HCT116 (cell line): ENCODE measurements around the gene CLPSL1. TPM values are rescaled to one million over a fixed set of nuclear protein-coding genes. Genes with fewer than 3 reads are reported as not detected.

ENCODE experiments used
- ATAC-seq: fragments of 200-7000 bp; cut with Tn5 transposase; 2 replicates; pipeline ENCODE4 v1.9.1; 2020; ENCODE audit warnings: mild to moderate bottlenecking, moderate library complexity
- BruUV-seq: library from RNA; stranded (reverse); fragments of 400-500 nt; replicated peaks from 2 replicates; lab custom pipeline; 2021; lab: Mats Ljungman, UMichigan
- CTCF ChIA-PET: fragments of 300-600 bp; sonication (Branson Sonifier 250); formaldehyde crosslinking; loops from one replicate; lab custom pipeline; 2021; ENCODE audit warnings: antibody characterized with exemption; lab: Charles Lee
- POLR2A ChIA-PET: fragments of 300-600, 350-600 bp; sonication (Branson Sonifier 250); formaldehyde crosslinking; loops from one replicate; lab custom pipeline; 2021; ENCODE audit warnings: antibody characterized with exemption; lab: Charles Lee
- RAD21 ChIA-PET, 2 experiments: fragments of 300-600 bp; sonication (Branson Sonifier 250); formaldehyde crosslinking; loops; one replicate each; lab custom pipeline; 2023; ENCODE audit warnings: low total read pairs in 2 of 2; ENCODE audit not compliant: uncharacterized antibody in 2 of 2, unreplicated experiment in 2 of 2, low non-redundant PET in 1 of 2; lab: Charles Lee
- DNase-seq: peaks from one replicate; pipeline ENCODE4 v3.0.0-alpha.2; 2010; ENCODE audit warnings: low read depth, low spot score
- H2AFZ ChIP-seq: fragments of 200-600 bp; shearing (Covaris generic), sonication (generic); 2 replicates; pipeline ENCODE4 v1.6.1; 2017; ENCODE audit warnings: low read depth, mixed run types, mixed read lengths, antibody characterized with exemption, low read length; ENCODE audit not compliant: poor library complexity, severe bottlenecking
- H3K27ac ChIP-seq: 2 replicates; pipeline ENCODE4 v1.5.1; 2012; ENCODE audit warnings: low read depth, low read length
- H3K27me3 ChIP-seq: fragments of 200-600 bp; sonication (generic); 2 replicates; pipeline ENCODE4 v1.6.1; 2016; ENCODE audit warnings: mixed run types, low read length, mixed read lengths; ENCODE audit not compliant: insufficient read depth
- H3K36me3 ChIP-seq, 2 experiments: fragments of 200-500 bp in 1 of 2; fragments of 200-600 bp in 1 of 2; sonication (Bioruptor generic) in 1 of 2; sonication (generic) in 1 of 2; 2 replicates each; pipeline versions ENCODE4 v1.5.1 to v1.6.1; 2014 to 2016; ENCODE audit warnings: low read length in 2 of 2, inconsistent platforms in 1 of 2, mixed read lengths in 1 of 2, mixed run types in 1 of 2; ENCODE audit not compliant: insufficient read depth in 2 of 2, control insufficient read depth in 1 of 2
- H3K4me1 ChIP-seq, 2 experiments: fragments of 200-600 bp in 1 of 2; sonication (generic) in 1 of 2; 2 replicates each; pipeline versions ENCODE4 v1.5.1 to v1.6.1; 2012 to 2017; ENCODE audit warnings: low read length in 2 of 2, inconsistent platforms in 1 of 2, mild to moderate bottlenecking in 1 of 2, mixed read lengths in 1 of 2, mixed run types in 1 of 2, moderate library complexity in 1 of 2; ENCODE audit not compliant: insufficient read depth in 2 of 2, control insufficient read depth in 1 of 2
- H3K4me2 ChIP-seq: fragments of 200-600 bp; sonication (generic); 2 replicates; pipeline ENCODE4 v1.6.1; 2017; ENCODE audit warnings: mixed run types, low read length, mixed read lengths
- H3K4me3 ChIP-seq, 2 experiments: fragments of 200-600 bp in 1 of 2; sonication (generic) in 1 of 2; replicated peaks in 1 of 2; 2 replicates each; pipeline ENCODE4 v1.5.1; 2011 to 2016; ENCODE audit warnings: low read length in 2 of 2, control low read depth in 1 of 2, low read depth in 1 of 2, mild to moderate bottlenecking in 1 of 2, mixed read lengths in 1 of 2, mixed run types in 1 of 2
- H3K79me2 ChIP-seq: fragments of 200-600 bp; sonication (generic); 2 replicates; pipeline ENCODE4 v1.6.1; 2017; ENCODE audit warnings: mild to moderate bottlenecking, mixed run types, low read length, moderate library complexity, mixed read lengths; ENCODE audit not compliant: insufficient read depth
- H3K9ac ChIP-seq: fragments of 200-600 bp; sonication (generic); 2 replicates; pipeline ENCODE4 v1.6.1; 2016; ENCODE audit warnings: low read length, mixed read lengths
- H3K9me2 ChIP-seq: fragments of 200-600 bp; sonication (generic), shearing (Covaris generic); 2 replicates; pipeline ENCODE4 v1.6.1; 2017; ENCODE audit warnings: mixed run types, mild to moderate bottlenecking, moderate library complexity; ENCODE audit not compliant: insufficient read depth
- H3K9me3 ChIP-seq, 2 experiments: fragments of 200-500 bp in 1 of 2; fragments of 200-600 bp in 1 of 2; sonication (Bioruptor generic) in 1 of 2; sonication (generic) in 1 of 2; 2 replicates each; pipeline ENCODE4 v1.6.1; 2014 to 2017; ENCODE audit warnings: low read length in 2 of 2, mixed read lengths in 2 of 2, inconsistent platforms in 1 of 2, low read depth in 1 of 2, mild to moderate bottlenecking in 1 of 2, mixed run types in 1 of 2, moderate library complexity in 1 of 2; ENCODE audit not compliant: control insufficient read depth in 1 of 2, insufficient read depth in 1 of 2
- H4K20me1 ChIP-seq: fragments of 200-600 bp; sonication (generic), shearing (Covaris generic); 2 replicates; pipeline ENCODE4 v1.6.1; 2017; ENCODE audit warnings: mixed run types, mild to moderate bottlenecking, moderate library complexity; ENCODE audit not compliant: insufficient read depth
- CEBPB ChIP-seq: IDR thresholded peaks from 2 replicates; pipeline ENCODE4 v1.6.1; 2012; ENCODE audit warnings: low read depth
- EGR1 ChIP-seq: IDR thresholded peaks from 2 replicates; pipeline ENCODE4 v1.6.1; 2012; ENCODE audit warnings: low read depth
- ELF1 ChIP-seq: IDR thresholded peaks from 2 replicates; pipeline ENCODE4 v1.6.1; 2012; ENCODE audit warnings: low read depth, borderline replicate concordance
- EZH2 ChIP-seq: fragments of 200-600 bp; sonication (generic); IDR thresholded peaks from 2 replicates; pipeline ENCODE4 v1.6.1; 2017; ENCODE audit warnings: antibody characterized with exemption, mixed run types
- FOSL1 ChIP-seq: IDR thresholded peaks from 2 replicates; pipeline ENCODE4 v1.6.1; 2012; ENCODE audit warnings: low read depth
- JUND ChIP-seq: IDR thresholded peaks from 2 replicates; pipeline ENCODE4 v1.6.1; 2012
- RAD21 ChIP-seq: IDR thresholded peaks from 2 replicates; pipeline ENCODE4 v1.6.1; 2012; ENCODE audit warnings: low read depth, mild to moderate bottlenecking
- SP1 ChIP-seq: IDR thresholded peaks from 2 replicates; pipeline ENCODE4 v1.6.1; 2012; ENCODE audit warnings: low read depth
- ZFX ChIP-seq: fragments of 450-650 bp; IDR thresholded peaks from 2 replicates; pipeline ENCODE4 v1.6.1; 2017
- ZNF274 ChIP-seq: fragments of 200-500 bp; sonication (Bioruptor generic); IDR thresholded peaks from 2 replicates; pipeline ENCODE4 v1.6.1; 2014; ENCODE audit warnings: mild to moderate bottlenecking, low read depth, low read length, inconsistent platforms
- intact Hi-C: fragments of 100-400 bp; cut with micrococcal nuclease; formaldehyde crosslinking; loops from 2 replicates; pipeline ENCODE4 v1.10.0; 2022
- total RNA-seq: library from RNA; stranded (reverse); gene quantifications from one replicate; pipeline ENCODE4 v1.2.1, GENCODE V29; 2021; ENCODE audit not compliant: unreplicated experiment
- TF ChIP-seq, protein P1 (sequence below): IDR thresholded peaks from 2 replicates; pipeline ENCODE4 v1.6.1; 2012
- TF ChIP-seq, protein P2 (sequence below): IDR thresholded peaks from 2 replicates; pipeline ENCODE4 v1.6.1; 2012; ENCODE audit warnings: low read depth
- TF ChIP-seq, protein P3 (sequence below): IDR thresholded peaks from 2 replicates; pipeline ENCODE4 v1.6.1; 2012

Gene CLPSL1
- total RNA-seq, 1 experiment from 2014 or later: not detected

DNA sequence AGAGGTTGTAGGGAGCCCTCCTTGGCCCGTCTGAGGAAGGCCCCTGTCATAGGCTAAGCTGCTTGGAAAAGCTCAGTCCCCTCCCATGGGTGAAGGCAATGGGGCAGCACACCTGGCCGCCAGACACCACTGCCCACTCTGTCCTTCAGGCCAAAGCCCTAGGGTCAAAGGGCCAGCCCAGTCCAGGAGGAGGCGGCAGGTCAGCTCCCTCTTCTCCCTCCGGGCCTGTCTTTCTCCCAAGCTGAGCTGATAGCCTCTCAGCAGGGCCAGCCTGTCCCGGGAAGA is 9.5 kb upstream of the CLPSL1 start:
- H4K20me1 ChIP-seq: no peaks in the 10 kb centered on the region
- H3K27me3 ChIP-seq: no peaks in the 10 kb centered on the region
- H3K4me3 ChIP-seq: no peak overlapping the region
- POLR2A ChIA-PET: no interaction called here
- RAD21 ChIA-PET: no interaction called here
- H2AFZ ChIP-seq: no peak overlapping the region
- no peak for DNase-seq
- no peak for ATAC-seq
- H3K79me2 ChIP-seq: no peaks in the 10 kb centered on the region
- intact Hi-C loops: no loop called here
- H3K9ac ChIP-seq: no peak overlapping the region
- TF ChIP-seq, protein P1, sequence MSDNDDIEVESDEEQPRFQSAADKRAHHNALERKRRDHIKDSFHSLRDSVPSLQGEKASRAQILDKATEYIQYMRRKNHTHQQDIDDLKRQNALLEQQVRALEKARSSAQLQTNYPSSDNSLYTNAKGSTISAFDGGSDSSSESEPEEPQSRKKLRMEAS: no peak
- TF ChIP-seq FOSL1: no peak
- TF ChIP-seq CEBPB: no peak
- TF ChIP-seq EGR1: no peak
- TF ChIP-seq, protein P2, sequence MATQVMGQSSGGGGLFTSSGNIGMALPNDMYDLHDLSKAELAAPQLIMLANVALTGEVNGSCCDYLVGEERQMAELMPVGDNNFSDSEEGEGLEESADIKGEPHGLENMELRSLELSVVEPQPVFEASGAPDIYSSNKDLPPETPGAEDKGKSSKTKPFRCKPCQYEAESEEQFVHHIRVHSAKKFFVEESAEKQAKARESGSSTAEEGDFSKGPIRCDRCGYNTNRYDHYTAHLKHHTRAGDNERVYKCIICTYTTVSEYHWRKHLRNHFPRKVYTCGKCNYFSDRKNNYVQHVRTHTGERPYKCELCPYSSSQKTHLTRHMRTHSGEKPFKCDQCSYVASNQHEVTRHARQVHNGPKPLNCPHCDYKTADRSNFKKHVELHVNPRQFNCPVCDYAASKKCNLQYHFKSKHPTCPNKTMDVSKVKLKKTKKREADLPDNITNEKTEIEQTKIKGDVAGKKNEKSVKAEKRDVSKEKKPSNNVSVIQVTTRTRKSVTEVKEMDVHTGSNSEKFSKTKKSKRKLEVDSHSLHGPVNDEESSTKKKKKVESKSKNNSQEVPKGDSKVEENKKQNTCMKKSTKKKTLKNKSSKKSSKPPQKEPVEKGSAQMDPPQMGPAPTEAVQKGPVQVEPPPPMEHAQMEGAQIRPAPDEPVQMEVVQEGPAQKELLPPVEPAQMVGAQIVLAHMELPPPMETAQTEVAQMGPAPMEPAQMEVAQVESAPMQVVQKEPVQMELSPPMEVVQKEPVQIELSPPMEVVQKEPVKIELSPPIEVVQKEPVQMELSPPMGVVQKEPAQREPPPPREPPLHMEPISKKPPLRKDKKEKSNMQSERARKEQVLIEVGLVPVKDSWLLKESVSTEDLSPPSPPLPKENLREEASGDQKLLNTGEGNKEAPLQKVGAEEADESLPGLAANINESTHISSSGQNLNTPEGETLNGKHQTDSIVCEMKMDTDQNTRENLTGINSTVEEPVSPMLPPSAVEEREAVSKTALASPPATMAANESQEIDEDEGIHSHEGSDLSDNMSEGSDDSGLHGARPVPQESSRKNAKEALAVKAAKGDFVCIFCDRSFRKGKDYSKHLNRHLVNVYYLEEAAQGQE: no peak
- no peak for TF ChIP-seq JUND
- no peak for TF ChIP-seq ELF1
- no peak for TF ChIP-seq SP1
- TF ChIP-seq RAD21: no peak
- no peak for TF ChIP-seq ZFX
- TF ChIP-seq, protein P3, sequence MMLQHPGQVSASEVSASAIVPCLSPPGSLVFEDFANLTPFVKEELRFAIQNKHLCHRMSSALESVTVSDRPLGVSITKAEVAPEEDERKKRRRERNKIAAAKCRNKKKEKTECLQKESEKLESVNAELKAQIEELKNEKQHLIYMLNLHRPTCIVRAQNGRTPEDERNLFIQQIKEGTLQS: no peak
- no peak for TF ChIP-seq EZH2
- TF ChIP-seq ZNF274: no peak
- H3K36me3 ChIP-seq: no peaks in the 10 kb centered on the region
- H3K9me2 ChIP-seq: no peaks in the 10 kb centered on the region
- BruUV-seq: no TSS peak
- H3K9me3 ChIP-seq: no peaks in the 10 kb centered on the region
- CTCF ChIA-PET: no interaction called here
- H3K27ac ChIP-seq: no peak overlapping the region
- H3K4me1 ChIP-seq: peaks cover 5 to 8% of the 10 kb centered on the region in 2 experiments; a peak in 3 of 4 replicates
- no peak overlapping the region for H3K4me2 ChIP-seq
